Middle frontal gyrus (tissue), 1 donor: ENCODE data around the gene HSPD1.

ENCODE experiments used
- DNase-seq: peaks from one replicate; pipeline ENCODE4 v3.0.0-alpha.2; 2015; ENCODE audit warnings: low spot score; ENCODE audit errors: extremely low spot score

HSPD1 gene

GRCh38 chr2:197437380-197437779, 62.3 kb downstream of the HSPD1 start:
- no peak for DNase-seq
